Adrenal gland (tissue), 12 donors: ENCODE results near the gene ZBTB49. TPM values are rescaled to one million over a fixed set of nuclear protein-coding genes. Genes with fewer than 3 reads are reported as not detected.

ENCODE experiments used
- DNase-seq, 7 donors: peaks; one replicate each; pipeline ENCODE4 v3.0.0-alpha.2; 2019 to 2020
- H3K27ac ChIP-seq, 5 donors: fragments of 200-600 bp; sonication (generic) in 4 of 5; 1 replicate in 3 of 5; 2 replicates in 2 of 5; pipeline versions ENCODE4 v1.5.1 to v1.8.0; 2016 to 2020; ENCODE audit warnings: mild to moderate bottlenecking in 1 of 5
- H3K27me3 ChIP-seq: fragments of 200-600 bp; 2 replicates; pipeline ENCODE4 v1.8.0; 2021
- H3K36me3 ChIP-seq, 2 donors: fragments of 200-600 bp; replicated peaks in 1 of 2; 1 replicate in 1 of 2; 2 replicates in 1 of 2; pipeline versions ENCODE4 v1.5.1 to v1.8.0; 2018 to 2022
- H3K4me1 ChIP-seq, 2 donors: fragments of 200-600 bp; replicated peaks in 1 of 2; 1 replicate in 1 of 2; 2 replicates in 1 of 2; pipeline versions ENCODE4 v1.5.1 to v1.8.0; 2018 to 2021
- H3K4me3 ChIP-seq, 4 donors: fragments of 200-600 bp; sonication (generic) in 3 of 4; one replicate each; pipeline ENCODE4 v1.5.1; 2016 to 2018
- H3K9me3 ChIP-seq, 3 donors: fragments of 200-600 bp; sonication (generic) in 1 of 3; replicated peaks in 1 of 3; 1 replicate in 2 of 3; 2 replicates in 1 of 3; pipeline versions ENCODE4 v1.5.1 to v1.8.0; 2016 to 2021
- POLR2A ChIP-seq, 2 donors: fragments of 450-650 bp; IDR thresholded peaks; one replicate each; pipeline ENCODE4 v1.6.1; 2017; ENCODE audit warnings: antibody characterized with exemption in 2 of 2, mild to moderate bottlenecking in 2 of 2, moderate library complexity in 1 of 2
- WGBS, 4 donors: extraction: QIAGEN DNeasy Blood & Tissue Kit in 2 of 4; methylation state at CpG; one replicate each; pipeline versions ENCODE4 v1.1.5 to v1.1.7; 2013 to 2017; 5-methylcytosine and 5-hydroxymethylcytosine counted together
- intact Hi-C, 2 donors: fragments of 100-400 bp; cut with DNase I; formaldehyde crosslinking; loops; one replicate each; pipeline versions ENCODE4 v1.14.1 to v1.15.0; 2022 to 2023
- polyA plus RNA-seq, 3 donors: library from polyadenylated mRNA; stranded (reverse); fragments of 200-250 nt in 2 of 3; fragments of 350-450 nt in 1 of 3; fragmentation: Illumina TruSeq in 1 of 3; extraction: RNeasy Lipid Tissue Mini Kit (QIAGEN cat#74804) in 1 of 3; gene quantifications; one replicate each; pipeline ENCODE4 v1.2.3, GENCODE V29; 2013 to 2014
- total RNA-seq, 9 donors: library from RNA; depleted of rRNA in 4 of 9; stranded (reverse); fragments of >200 nt in 4 of 9; fragments of 120-200 nt in 1 of 9; fragmentation: NEBNext Ultra II Directional in 1 of 9; extraction: Animal tissue kit (Norgen Biotek cat#: 25700) in 1 of 9; gene quantifications; one replicate each; pipeline versions ENCODE4 v1.1.0 to v1.2.4, GENCODE V29; 2013 to 2023
- TF ChIP-seq, protein P1 (sequence below), 6 experiments: fragments of 450-650 bp in 4 of 6; fragments of 200-600 bp in 2 of 6; sonication (generic) in 1 of 6; IDR thresholded peaks; 1 replicate in 5 of 6; 2 replicates in 1 of 6; pipeline versions ENCODE4 v1.5.1 to v1.8.0; 2016 to 2021; ENCODE audit warnings: antibody characterized with exemption in 6 of 6, mild to moderate bottlenecking in 2 of 6, moderate library complexity in 1 of 6
- donor health status: healthy with polysubstance abuse.
- donor health status: Bipolar disorder and iron deficiency.
- donor health status: DM: yes; HTN: yes; CAD: no.
- donor health status: DM: no; HTN: no; CAD: no.
- donor health status: DM: no; HTN: no; CAD: no.
- donor health status: DM: yes; HTN: yes; CAD: no.

Gene ZBTB49
- total and polyA plus RNA-seq, 12 donors, result 3.3 to 7.2 (median 4.7) TPM

DNA sequence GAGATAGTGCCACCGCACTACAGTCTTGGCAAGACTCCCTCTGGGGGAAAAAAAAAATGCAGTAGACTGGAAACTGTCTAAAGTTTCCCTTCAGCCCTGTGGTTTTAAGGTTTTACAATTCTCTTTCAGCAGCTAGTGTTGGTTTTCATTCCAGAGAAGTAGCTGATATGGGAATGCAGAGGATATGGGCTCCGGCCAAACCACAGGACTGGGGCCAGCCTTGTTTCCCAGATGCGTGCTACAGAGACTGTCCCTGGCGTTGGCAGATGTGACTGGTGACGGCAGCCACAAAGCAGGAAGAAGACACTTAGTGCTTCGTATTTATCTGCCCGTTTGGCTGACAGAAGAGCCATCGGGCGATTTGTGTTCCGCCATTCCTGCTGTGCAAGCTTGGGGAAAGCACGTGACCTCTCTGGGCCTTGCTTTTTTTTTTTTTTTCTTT, 43.2 kb downstream of the ZBTB49 start:
- H3K4me3 ChIP-seq, result no peak overlapping the region
- TF ChIP-seq, protein P1, sequence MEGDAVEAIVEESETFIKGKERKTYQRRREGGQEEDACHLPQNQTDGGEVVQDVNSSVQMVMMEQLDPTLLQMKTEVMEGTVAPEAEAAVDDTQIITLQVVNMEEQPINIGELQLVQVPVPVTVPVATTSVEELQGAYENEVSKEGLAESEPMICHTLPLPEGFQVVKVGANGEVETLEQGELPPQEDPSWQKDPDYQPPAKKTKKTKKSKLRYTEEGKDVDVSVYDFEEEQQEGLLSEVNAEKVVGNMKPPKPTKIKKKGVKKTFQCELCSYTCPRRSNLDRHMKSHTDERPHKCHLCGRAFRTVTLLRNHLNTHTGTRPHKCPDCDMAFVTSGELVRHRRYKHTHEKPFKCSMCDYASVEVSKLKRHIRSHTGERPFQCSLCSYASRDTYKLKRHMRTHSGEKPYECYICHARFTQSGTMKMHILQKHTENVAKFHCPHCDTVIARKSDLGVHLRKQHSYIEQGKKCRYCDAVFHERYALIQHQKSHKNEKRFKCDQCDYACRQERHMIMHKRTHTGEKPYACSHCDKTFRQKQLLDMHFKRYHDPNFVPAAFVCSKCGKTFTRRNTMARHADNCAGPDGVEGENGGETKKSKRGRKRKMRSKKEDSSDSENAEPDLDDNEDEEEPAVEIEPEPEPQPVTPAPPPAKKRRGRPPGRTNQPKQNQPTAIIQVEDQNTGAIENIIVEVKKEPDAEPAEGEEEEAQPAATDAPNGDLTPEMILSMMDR (IDR thresholded peaks at IDR 0.05), result no peak
- TF ChIP-seq POLR2A (IDR thresholded peaks at IDR 0.05), result no peak
- H3K4me1 ChIP-seq, result peaks cover 0 to 3% of the 10 kb centered on the region in 2 donors
- intact Hi-C loops, result loop anchor here in 1 of 2 donors (5.0 kb wide), 1 partner anchor 81 kb away; no protein-coding TSS in a partner anchor
- WGBS, 4 donors, result 56 to 77% (median 68%) methylated on average over 9 to 11 of the region's 11 CpGs
- no peaks in the 10 kb centered on the region for H3K9me3 ChIP-seq
- H3K36me3 ChIP-seq, result no peaks in the 10 kb centered on the region
- H3K27ac ChIP-seq, result no peak overlapping the region
- H3K27me3 ChIP-seq, result no peaks in the 10 kb centered on the region
- DNase-seq, result peak in 4 of 7 donors; percentile 26 to 64 (median 32)

DNA sequence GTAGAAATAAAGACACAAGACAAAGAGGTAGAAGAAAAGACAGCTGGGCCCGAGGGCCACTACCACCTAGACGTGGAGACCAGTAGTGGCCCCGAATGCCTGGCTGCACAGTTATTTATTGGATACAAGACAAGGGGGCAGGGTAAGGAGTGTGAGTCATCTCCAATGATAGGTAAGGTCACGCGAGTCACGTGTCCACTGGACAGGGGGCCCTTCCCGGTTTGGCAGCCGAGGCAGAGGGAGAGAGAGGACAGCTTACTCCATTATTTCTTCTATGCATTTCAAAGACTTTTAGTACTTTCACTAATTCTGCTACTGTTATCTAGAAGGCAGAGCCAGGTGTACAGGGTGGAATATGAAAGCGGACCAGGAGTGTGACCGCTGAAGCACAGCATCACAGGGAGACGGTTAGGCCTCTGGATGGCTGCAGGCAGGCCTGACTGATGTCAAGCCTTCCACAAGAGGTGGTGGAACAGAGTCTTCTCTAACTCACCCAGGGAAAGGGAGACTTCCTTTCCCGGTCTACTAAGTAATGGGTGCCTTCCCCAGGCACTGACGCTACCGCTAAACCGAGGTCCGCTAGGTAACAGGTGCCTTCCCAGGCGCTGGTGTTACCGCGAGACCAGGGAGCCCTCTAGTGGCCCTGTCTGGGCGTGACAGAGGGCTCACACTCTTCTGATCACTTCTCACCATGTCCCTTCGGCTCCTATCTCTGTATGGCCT, 44.9 kb downstream of the ZBTB49 start:
- Histone ChIP-seq H3K9me3 (no peaks in the 10 kb centered on the region), H3K36me3 (no peaks in the 10 kb centered on the region), H3K4me3 (no peak overlapping the region), H3K4me1 (peaks cover 0 to 3% of the 10 kb centered on the region in 2 donors), H3K27ac (no peak overlapping the region), H3K27me3 (no peaks in the 10 kb centered on the region)
- DNase-seq, result peak; percentile 69 to 87 (median 71)
- intact Hi-C loops, result loop anchor here (5.0 kb wide), 1 partner anchor 83 kb away; no protein-coding TSS in a partner anchor
- TF ChIP-seq, protein P1 (IDR thresholded peaks at IDR 0.05), result peak; percentile 51 to 83 (median 76)
- TF ChIP-seq POLR2A (IDR thresholded peaks at IDR 0.05), result no peak
- 35 to 42% (median 38%) methylated on average over 19 to 21 of the region's 21 CpGs for WGBS, 4 donors

DNA sequence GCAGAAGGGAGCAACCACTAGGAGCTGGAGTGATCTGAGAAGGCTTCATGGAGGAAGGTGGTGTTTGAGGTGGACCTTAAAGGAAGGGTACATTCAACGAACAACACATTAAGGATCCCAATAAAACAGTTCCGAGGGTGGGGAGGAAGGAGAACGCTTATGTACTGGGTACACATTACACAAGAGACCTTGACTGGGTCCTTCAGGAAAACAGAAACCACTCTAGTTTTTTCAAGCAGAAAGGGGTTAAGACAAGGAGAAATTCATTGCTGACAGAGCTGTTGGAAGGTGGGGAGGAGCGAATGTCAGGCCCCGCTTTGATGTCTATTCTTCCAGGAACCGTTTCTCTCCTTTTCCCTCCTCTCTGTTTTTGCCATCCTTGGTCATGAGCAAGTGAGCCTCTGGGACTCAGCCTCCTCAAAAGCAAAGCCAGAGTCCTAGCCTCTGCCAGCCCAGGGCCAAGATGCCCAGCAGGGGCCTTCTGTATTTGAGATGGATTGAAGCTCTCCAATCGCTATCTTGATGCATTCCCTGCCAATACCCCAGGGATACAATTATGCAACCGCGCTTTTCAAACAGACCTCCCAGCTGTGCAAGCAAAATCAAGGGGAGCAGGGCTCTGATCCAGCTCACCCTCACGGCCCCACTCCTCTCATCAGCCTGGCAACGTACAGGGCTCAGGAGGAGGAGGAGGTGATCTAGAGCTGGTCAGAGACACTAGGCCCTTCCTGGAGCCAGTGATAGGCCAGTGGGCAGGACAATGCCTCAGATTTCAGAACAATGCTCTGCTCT, 48.4 kb downstream of the ZBTB49 start:
- intact Hi-C loops, result loop anchor here in 1 of 2 donors (5.0 kb wide), 1 partner anchor 86 kb away; no protein-coding TSS in a partner anchor
- DNase-seq, result no peak
- TF ChIP-seq, protein P1 (IDR thresholded peaks at IDR 0.05), result no peak
- TF ChIP-seq POLR2A (IDR thresholded peaks at IDR 0.05), result no peak

DNA sequence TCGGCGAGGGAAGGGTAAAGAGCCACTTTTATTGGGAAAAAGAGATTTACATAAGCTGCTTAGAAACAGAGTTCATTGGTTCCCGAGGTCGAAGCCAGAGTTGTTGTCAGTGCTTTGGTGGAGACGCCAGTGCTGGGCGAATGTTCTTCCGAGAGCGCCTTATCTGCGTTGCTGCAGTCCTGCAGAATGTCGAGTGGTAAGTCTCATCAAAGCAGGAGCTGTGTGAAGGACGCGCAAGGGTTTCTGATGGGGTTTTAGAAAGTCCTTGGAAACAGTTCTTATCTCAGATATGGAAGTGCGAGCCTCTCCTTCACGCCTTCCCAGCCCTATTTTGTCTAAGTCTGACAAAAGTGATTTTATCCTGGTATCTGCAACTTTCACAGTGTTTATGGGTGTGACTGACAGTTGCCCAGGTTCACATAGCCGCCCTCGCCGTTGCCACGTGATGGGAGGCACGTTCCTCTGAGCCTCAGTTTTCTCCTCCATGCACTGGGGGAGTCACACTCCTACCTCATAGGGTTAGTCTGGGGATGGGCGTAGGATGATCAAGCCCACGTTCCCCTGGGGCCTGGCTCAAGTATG, 49.5 kb downstream of the ZBTB49 start:
- Histone ChIP-seq H3K27ac (no peak overlapping the region), H3K36me3 (no peaks in the 10 kb centered on the region), H3K4me1 (peaks cover 0 to 3% of the 10 kb centered on the region in 2 donors), H3K4me3 (no peak overlapping the region), H3K27me3 (no peaks in the 10 kb centered on the region), H3K9me3 (no peaks in the 10 kb centered on the region)
- DNase-seq, result peak in 4 of 7 donors; percentile 29 to 52 (median 31)
- no peak for TF ChIP-seq POLR2A (IDR thresholded peaks at IDR 0.05)
- TF ChIP-seq, protein P1 (IDR thresholded peaks at IDR 0.05), result no peak
- intact Hi-C loops, result loop anchor here in 1 of 2 donors (5.0 kb wide), 1 partner anchor 87 kb away; no protein-coding TSS in a partner anchor
- WGBS, 4 donors, result 35 to 44% (median 40%) methylated on average over 18 to 21 of the region's 21 CpGs

More for the DNA sequence above, 48.4 kb downstream of the ZBTB49 start:
- Histone ChIP-seq H3K27ac (no peak overlapping the region), H3K4me1 (peaks cover 0 to 3% of the 10 kb centered on the region in 2 donors), H3K9me3 (no peaks in the 10 kb centered on the region), H3K36me3 (no peaks in the 10 kb centered on the region), H3K4me3 (no peak overlapping the region), H3K27me3 (no peaks in the 10 kb centered on the region)
- WGBS, 4 donors, result 64 to 77% (median 71%) methylated on average over 11 of the region's 11 CpGs
